Measurements from ENCODE around the gene LRRC59. TPM values are rescaled to one million over a fixed set of nuclear protein-coding genes. Genes with fewer than 3 reads are reported as not detected.

Gene LRRC59
- total and polyA plus RNA-seq, 2 of the 13 experiments (the other 11 are each of a cell fraction or from before 2014, with no cell fraction given), result 87.3 to 222 TPM

DNA sequence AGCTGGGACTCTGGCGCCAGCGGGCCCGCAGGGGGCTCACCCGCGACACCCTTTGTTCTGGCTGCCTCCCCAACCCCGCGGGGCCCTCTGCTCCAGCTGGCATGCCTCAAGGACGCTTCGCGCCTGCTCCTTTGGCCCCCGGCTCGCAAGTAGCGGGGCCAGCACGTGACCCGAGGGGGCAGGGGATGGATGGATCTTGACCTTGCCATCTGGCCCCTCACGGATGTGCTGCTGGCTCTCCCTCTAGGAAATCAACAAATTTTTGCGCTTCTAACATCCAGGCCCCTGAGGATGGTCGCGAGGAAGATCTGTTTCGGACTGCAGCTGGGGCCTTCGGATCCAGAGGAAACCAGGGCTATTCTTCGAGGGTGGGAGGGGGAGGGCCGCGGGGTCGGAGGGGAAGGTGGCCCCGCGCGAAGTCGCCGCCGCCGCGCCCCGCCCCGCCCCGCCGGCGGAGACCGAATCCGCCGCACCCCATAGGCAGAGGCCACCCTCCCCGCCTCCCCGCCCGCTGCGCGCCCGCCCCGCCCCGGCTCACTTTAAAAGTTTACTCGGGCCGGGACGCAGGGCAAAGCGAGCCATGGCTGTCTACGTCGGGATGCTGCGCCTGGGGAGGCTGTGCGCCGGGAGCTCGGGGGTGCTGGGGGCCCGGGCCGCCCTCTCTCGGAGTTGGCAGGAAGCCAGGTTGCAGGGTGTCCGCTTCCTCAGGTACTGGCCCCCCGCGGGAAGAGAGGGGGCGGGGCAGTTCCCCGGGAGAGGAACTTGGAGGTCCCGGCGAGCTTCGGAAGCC lies 28.6 kb upstream of the LRRC59 start, which contains the start of gene ACSF2 (continued):
- no peak for TF ChIP-seq IKZF4 (CRISPR knock-in tag; IDR thresholded peaks at IDR 0.05; ENCODE audit: borderline replicate concordance, low read depth, not compliant biosample characterization)
- peak; percentile 13; the same call in 1 of the 2 replicates for TF ChIP-seq ZFP91 (CRISPR knock-in tag; IDR thresholded peaks at IDR 0.05; ENCODE audit: borderline replicate concordance)
- TF ChIP-seq, protein P1, sequence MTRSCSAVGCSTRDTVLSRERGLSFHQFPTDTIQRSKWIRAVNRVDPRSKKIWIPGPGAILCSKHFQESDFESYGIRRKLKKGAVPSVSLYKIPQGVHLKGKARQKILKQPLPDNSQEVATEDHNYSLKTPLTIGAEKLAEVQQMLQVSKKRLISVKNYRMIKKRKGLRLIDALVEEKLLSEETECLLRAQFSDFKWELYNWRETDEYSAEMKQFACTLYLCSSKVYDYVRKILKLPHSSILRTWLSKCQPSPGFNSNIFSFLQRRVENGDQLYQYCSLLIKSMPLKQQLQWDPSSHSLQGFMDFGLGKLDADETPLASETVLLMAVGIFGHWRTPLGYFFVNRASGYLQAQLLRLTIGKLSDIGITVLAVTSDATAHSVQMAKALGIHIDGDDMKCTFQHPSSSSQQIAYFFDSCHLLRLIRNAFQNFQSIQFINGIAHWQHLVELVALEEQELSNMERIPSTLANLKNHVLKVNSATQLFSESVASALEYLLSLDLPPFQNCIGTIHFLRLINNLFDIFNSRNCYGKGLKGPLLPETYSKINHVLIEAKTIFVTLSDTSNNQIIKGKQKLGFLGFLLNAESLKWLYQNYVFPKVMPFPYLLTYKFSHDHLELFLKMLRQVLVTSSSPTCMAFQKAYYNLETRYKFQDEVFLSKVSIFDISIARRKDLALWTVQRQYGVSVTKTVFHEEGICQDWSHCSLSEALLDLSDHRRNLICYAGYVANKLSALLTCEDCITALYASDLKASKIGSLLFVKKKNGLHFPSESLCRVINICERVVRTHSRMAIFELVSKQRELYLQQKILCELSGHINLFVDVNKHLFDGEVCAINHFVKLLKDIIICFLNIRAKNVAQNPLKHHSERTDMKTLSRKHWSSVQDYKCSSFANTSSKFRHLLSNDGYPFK (CRISPR knock-in tag; IDR thresholded peaks at IDR 0.05; ENCODE audit: borderline replicate concordance), result no peak
- TF ChIP-seq BCL3 (CRISPR knock-in tag; IDR thresholded peaks at IDR 0.05), result no peak
- peak; percentile 27; the same call in 1 of the 2 replicates for TF ChIP-seq MXD4 (CRISPR knock-in tag; IDR thresholded peaks at IDR 0.05)
- no peak for TF ChIP-seq CBX2 (IDR thresholded peaks at IDR 0.05; ENCODE audit: low read depth, low read length)
- TF ChIP-seq CBX2 (CRISPR knock-in tag; IDR thresholded peaks at IDR 0.05; ENCODE audit: low read depth), result no peak
- TF ChIP-seq CSRNP2 (CRISPR knock-in tag; conservative IDR thresholded peaks at IDR 0.05; ENCODE audit: low read depth), result no peak
- 0 out of 2 replicates have a peak, but pooled peaks have one; percentile 68 for TF ChIP-seq MAF1 (CRISPR knock-in tag; IDR thresholded peaks at IDR 0.05; ENCODE audit: borderline replicate concordance)
- TF ChIP-seq ZNF12 (CRISPR knock-in tag; IDR thresholded peaks at IDR 0.05), result no peak
- TF ChIP-seq MZF1 (CRISPR knock-in tag; IDR thresholded peaks at IDR 0.05; ENCODE audit: borderline replicate concordance), result 0 out of 2 replicates have a peak, but pooled peaks have one; percentile 45
- peak; percentile 71 for TF ChIP-seq ZBTB2 (CRISPR knock-in tag; IDR thresholded peaks at IDR 0.05; ENCODE audit: low read depth)
- TF ChIP-seq, protein P2, sequence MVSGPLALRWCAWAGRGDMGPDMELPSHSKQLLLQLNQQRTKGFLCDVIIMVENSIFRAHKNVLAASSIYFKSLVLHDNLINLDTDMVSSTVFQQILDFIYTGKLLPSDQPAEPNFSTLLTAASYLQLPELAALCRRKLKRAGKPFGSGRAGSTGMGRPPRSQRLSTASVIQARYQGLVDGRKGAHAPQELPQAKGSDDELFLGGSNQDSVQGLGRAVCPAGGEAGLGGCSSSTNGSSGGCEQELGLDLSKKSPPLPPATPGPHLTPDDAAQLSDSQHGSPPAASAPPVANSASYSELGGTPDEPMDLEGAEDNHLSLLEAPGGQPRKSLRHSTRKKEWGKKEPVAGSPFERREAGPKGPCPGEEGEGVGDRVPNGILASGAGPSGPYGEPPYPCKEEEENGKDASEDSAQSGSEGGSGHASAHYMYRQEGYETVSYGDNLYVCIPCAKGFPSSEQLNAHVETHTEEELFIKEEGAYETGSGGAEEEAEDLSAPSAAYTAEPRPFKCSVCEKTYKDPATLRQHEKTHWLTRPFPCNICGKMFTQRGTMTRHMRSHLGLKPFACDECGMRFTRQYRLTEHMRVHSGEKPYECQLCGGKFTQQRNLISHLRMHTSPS (CRISPR knock-in tag; IDR thresholded peaks at IDR 0.05; ENCODE audit: low read depth), result 0 out of 2 replicates have a peak, but pooled peaks have one; percentile 22
- no peak; the same call in 1 of the 2 replicates for TF ChIP-seq KLF13 (CRISPR knock-in tag; IDR thresholded peaks at IDR 0.05)
- TF ChIP-seq ZNF878 (CRISPR knock-in tag; IDR thresholded peaks at IDR 0.05), result no peak

All from HepG2 (cell line).